LNCaP clone FGC (cell line): ENCODE results near the gene SP2.

Source experiments
- DNase-seq: peaks from one replicate; pipeline ENCODE4 v3.0.0-alpha.2; 2011; ENCODE audit warnings: low read depth
- H3K4me3 ChIP-seq: 2 replicates; pipeline ENCODE4 v1.5.1; 2011; ENCODE audit warnings: mild to moderate bottlenecking, low read depth, low read length, control low read depth
- TF ChIP-seq, protein P1 (sequence below): IDR thresholded peaks from 2 replicates; pipeline ENCODE4 v1.5.1; 2012; ENCODE audit warnings: mild to moderate bottlenecking; ENCODE audit not compliant: control insufficient read depth, insufficient read depth; ENCODE audit errors: extremely low read depth

SP2 gene

DNA sequence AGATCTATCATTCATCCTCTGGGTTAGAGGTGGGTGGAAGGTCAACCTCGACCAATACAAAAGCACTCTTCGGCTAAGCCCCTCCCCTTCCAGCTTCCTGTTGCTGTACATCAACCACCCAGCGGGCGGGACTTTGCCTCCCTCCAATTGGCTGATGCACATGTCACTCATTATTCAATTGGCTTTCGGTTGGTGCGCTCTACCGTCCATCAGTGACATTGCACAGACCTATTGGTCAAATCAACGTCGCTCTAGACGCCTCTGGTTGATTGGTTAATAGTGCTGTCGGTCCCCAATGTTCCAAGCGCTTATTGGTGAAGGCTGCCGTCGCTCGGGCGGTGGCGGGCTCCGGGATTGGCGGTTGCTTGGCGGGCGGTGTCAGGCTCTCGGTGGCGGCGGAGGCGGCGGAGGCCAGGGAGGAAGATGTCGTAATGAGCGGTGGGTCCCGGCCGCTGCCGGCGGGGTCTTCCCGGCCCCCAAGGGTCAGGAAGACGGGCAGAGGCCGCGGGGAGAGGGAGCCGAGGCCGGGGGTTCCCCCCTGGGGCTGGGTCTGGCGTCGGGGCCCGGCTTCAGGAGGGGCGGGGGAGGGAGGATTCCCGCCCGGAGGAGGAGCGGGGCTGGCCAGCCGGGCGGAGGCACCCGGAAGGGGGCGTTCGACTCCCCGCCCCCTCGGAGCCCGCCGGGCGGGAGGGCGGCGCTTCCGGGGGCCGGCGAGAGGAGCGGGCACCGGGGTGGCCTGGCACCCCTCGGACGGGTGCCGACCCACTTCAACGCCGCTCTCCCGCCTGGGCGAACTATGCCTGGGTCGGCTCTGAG is at the start of gene SP2:
TSS of gene SP2 (plus strand) at position 381 of the 816 bp plus-strand sequence. CDS start at position 432, 51 bp downstream.
- TF ChIP-seq, protein P1, sequence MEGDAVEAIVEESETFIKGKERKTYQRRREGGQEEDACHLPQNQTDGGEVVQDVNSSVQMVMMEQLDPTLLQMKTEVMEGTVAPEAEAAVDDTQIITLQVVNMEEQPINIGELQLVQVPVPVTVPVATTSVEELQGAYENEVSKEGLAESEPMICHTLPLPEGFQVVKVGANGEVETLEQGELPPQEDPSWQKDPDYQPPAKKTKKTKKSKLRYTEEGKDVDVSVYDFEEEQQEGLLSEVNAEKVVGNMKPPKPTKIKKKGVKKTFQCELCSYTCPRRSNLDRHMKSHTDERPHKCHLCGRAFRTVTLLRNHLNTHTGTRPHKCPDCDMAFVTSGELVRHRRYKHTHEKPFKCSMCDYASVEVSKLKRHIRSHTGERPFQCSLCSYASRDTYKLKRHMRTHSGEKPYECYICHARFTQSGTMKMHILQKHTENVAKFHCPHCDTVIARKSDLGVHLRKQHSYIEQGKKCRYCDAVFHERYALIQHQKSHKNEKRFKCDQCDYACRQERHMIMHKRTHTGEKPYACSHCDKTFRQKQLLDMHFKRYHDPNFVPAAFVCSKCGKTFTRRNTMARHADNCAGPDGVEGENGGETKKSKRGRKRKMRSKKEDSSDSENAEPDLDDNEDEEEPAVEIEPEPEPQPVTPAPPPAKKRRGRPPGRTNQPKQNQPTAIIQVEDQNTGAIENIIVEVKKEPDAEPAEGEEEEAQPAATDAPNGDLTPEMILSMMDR, result no peak
- H3K4me3 ChIP-seq, result peak within 1 kb of the TSS; percentile 81
- DNase-seq, result peak; percentile 100

DNA sequence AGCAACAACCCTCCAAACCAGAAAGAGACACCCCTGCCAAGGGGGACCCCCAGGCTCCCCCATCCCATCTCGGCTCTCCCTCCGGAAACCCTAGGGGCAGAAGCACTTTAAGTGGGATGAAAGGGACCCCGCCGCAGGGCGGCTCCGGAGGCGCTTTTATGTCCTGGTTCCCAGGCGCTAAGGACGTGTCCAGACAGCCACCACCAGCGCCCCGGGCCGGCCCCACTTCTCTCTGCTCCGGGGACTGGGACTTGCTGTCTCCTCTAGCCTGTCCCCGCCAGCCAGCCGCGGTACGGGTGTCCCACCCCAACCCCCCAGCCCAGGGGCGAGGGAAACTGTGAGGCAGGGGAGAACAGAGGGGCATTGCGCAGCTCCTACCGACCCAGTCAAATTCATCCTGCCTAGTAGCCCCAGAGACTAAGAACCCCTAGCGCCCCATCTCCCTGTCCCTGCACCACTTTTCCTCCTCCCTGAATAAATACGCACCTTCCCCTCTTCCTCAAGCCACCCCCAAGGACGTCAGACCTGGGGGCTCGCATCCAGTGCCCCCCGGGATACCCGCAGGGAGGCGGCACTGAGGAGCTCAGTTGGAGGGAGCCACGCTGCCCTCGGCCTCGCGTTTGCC is 49.2 kb upstream of the SP2 start:
- H3K4me3 ChIP-seq, result no peak overlapping the region
- TF ChIP-seq, protein P1, result no peak
- no peak for DNase-seq

DNA sequence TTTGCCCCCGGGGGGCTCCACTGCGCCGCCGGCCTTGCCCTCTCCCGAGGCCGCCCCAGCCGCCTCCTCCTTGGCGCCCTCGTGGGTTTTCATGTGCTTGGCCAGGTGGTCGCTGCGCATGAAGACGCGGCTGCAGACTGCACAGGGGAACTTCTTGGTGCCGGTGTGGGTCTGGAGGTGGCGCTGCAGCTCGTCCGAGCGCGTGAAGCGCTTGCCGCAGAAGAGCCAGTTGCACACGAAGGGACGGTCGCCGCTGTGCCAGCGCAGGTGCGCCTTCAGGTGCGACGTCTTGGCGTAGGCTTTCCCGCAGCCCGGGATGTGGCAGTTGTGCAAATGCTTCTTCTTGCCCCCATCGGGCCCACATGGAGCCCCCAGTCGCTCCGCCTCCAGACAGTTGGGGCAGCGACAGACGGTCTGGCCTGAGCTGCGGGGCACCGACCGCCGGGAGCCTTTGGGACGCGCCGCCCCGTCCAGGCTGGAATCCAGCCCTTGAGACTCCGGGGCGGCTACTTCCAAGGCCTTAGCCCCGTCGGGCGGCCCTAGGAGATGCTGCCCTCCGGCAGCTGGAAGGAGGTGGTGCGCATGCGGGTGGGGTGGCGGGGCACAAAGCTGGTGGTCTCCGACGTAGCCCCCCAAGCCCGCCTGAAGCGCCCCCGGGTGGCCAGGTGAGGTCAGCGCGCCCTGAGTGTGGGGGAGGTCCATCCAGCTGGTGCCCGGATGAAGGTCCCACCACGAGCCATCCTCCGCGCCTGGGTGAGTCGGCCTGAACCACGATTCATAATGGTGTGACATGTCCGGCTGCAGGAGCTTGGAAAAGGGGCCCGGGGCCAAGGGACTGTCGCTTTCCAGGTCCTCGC is 48.5 kb upstream of the SP2 start:
- H3K4me3 ChIP-seq, result no peak overlapping the region
- TF ChIP-seq, protein P1, result peak; percentile 44
- no peak for DNase-seq

DNA sequence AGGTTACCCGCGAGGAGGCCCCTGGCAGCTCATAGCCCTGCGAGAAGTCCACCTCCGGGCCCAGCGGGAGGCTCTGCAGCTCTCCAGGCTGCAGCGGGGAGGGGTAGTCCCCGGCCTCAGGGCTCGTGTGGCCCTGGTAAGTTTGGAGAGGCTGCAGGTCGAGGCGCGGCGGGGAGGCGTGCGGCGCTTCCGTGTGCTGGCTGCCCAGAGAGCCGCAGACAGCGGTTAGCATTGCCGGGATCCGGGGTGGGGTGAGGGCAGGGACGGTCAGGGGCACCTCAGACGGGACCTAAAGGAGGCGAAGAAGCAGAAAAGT is 47.9 kb upstream of the SP2 start:
- no peak overlapping the region for H3K4me3 ChIP-seq
- DNase-seq, result no peak
- TF ChIP-seq, protein P1, result no peak

DNA sequence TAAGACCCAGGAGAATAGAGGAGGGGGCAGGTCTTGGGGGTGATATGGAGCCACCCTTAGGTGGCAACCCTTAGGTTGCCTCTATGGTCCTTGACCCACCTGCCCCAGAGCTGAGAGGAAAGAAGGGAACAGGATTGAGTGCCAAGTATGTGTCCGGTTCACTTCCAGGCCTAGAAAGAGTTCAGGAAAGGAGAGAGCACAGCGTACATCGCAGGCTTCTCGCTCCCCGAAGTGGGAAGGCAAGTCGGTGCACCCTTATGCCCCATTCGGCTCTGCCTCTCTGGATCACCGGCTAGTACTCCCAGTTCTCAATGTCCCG is 45.7 kb upstream of the SP2 start:
- TF ChIP-seq, protein P1, result no peak
- H3K4me3 ChIP-seq, result peak overlapping the region; percentile 58
- no peak for DNase-seq

DNA sequence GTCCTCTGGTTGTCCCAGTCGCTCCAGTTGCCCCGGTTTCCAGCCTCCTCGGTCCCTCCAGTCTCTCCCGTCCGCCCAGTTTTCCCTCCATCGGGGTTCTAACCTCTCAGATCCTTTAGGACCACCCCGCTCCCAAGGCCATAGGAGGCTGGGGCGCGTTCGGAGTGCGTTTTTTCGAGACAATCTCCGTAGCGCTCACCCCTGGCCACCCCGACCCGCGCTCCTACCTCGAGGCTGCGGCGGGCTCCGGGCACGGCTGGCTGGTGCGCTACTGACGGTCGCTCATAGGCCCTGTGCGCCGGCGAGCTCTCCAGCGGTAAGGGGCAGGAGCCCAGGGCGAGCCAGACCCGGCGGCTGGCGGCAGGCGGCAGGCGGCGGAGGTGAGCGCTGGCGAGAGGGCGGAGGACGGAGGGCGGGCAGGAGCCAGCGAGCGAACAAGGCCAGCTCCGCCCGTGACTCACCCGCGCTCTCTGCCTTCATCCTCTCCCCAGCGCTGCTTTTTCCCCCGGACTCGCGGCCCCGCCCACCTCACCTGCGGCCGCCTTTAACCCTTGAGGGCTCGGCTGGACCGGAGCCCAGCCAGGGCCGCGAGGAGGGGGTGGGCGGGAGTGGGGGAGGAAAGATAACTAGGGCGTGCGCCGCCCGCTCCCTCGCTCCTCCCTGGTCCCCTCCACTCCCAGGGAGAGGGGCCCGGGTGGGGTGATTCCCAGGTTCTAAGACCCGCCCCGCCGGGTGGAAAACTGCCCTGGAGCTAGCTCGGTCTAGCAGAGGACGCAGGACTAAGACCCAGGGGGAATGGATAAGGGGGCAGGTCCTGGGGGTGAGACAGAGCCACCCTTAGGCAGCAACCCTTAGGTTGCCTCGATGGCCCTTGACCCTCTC is 45.1 kb upstream of the SP2 start, which contains the start of gene SP6:
TSS of gene SP6 (minus strand) at position 472 of the 882 bp plus-strand sequence. CDS start 2,734 bp downstream, outside the sequence.
- TF ChIP-seq, protein P1, result peak; percentile 50

More for the DNA sequence above, 45.1 kb upstream of the SP2 start, which contains the start of gene SP6:
- peak; percentile 46 for DNase-seq
- H3K4me3 ChIP-seq, result peak within 1 kb of the TSS; percentile 58
